ENCODE measurements around the gene C1orf167.

DNA sequence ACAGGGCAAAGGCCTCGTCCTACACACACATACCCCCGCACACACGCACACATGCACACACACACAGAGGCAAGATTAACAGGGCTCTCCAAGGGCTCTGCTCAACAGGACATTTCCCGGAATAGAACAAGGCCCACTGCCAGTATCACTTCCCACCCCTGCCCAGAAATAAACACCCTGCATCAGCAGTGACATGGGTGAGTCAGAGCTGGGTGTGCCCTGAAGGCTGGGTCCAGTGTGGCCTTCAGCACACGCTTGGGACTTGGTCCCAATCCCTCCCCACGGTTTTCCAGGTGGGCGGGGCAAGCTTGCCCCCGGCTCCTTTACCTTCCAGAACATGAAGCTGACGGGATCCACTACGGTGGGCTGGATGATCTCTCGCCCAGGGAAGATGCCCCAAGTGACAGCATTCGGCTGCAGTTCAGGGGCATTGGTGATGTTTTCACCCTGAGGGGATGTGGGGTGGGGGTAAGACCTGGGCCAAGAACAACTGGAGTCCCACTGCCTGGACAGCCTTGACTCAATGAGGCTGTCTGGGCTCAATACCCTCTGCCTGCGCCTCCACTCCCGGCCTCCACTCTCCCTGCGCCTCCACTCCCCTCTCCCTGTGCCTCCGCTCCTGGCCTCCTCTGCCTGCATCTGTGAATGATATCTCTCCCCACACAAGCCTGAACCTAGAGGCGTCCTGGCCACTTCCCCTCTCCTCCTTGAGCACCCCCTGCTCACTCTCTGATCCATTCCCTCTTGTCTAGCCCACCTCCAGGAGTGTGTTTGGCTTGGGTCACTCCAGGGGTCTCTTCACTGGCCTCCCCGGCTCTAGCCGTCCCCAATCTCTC, 29.1 kb downstream of the C1orf167 start:
- TF ChIP-seq, protein P1, sequence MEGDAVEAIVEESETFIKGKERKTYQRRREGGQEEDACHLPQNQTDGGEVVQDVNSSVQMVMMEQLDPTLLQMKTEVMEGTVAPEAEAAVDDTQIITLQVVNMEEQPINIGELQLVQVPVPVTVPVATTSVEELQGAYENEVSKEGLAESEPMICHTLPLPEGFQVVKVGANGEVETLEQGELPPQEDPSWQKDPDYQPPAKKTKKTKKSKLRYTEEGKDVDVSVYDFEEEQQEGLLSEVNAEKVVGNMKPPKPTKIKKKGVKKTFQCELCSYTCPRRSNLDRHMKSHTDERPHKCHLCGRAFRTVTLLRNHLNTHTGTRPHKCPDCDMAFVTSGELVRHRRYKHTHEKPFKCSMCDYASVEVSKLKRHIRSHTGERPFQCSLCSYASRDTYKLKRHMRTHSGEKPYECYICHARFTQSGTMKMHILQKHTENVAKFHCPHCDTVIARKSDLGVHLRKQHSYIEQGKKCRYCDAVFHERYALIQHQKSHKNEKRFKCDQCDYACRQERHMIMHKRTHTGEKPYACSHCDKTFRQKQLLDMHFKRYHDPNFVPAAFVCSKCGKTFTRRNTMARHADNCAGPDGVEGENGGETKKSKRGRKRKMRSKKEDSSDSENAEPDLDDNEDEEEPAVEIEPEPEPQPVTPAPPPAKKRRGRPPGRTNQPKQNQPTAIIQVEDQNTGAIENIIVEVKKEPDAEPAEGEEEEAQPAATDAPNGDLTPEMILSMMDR (IDR thresholded peaks at IDR 0.05; ENCODE audit: low read depth, low read length): no peak
- no peak for TF ChIP-seq EZH2phosphoT487 (IDR thresholded peaks at IDR 0.05; ENCODE audit: low read depth)

All from OCI-LY3 (cell line).